HEK293T (cell line): ENCODE measurements around the gene LY9.
"Not testable (repeated sequence)": the region's sequence is repeated elsewhere in the genome, so short reads cannot be mapped to it uniquely, and the experiment has no call there.

ENCODE experiments used
- CTCF ChIA-PET: fragments of 350-600 bp; formaldehyde crosslinking; extraction: SDS; loops from one replicate; lab custom pipeline; 2021; ENCODE audit warnings: antibody characterized with exemption, inconsistent platforms; lab: Yijun Ruan, JAX
- POLR2A ChIA-PET: fragments of 350-600 bp; formaldehyde crosslinking; extraction: SDS; loops from one replicate; lab custom pipeline; 2020; ENCODE audit warnings: antibody characterized with exemption, inconsistent platforms; lab: Yijun Ruan, JAX
- DNase-seq: peaks from one replicate; pipeline ENCODE4 v3.0.0; 2012; ENCODE audit warnings: mixed read lengths; ENCODE audit errors: extremely low spot score
- ARNT ChIP-seq: fragments of 450-650 bp; IDR thresholded peaks from 2 replicates; pipeline ENCODE4 v1.6.1; 2017; ENCODE audit warnings: mild to moderate bottlenecking
- BHLHE40 ChIP-seq: fragments of 450-650 bp; IDR thresholded peaks from 2 replicates; pipeline ENCODE4 v1.6.1; 2016; ENCODE audit warnings: mild to moderate bottlenecking, moderate library complexity, borderline replicate concordance
- CTBP1 ChIP-seq: fragments of 450-650 bp; IDR thresholded peaks from 2 replicates; pipeline ENCODE4 v1.6.1; 2016; ENCODE audit warnings: borderline replicate concordance
- ELF4 ChIP-seq: fragments of 450-650 bp; IDR thresholded peaks from 2 replicates; pipeline ENCODE4 v1.6.1; 2017; ENCODE audit warnings: antibody characterized with exemption
- FOXA1 ChIP-seq: fragments of 450-650 bp; IDR thresholded peaks from 2 replicates; pipeline ENCODE4 v1.6.1; 2016; ENCODE audit warnings: mild to moderate bottlenecking
- FOXK2 ChIP-seq: fragments of 450-650 bp; IDR thresholded peaks from 2 replicates; pipeline ENCODE4 v1.6.1; 2016; ENCODE audit warnings: mild to moderate bottlenecking
- FOXM1 ChIP-seq: fragments of 450-650 bp; IDR thresholded peaks from 2 replicates; pipeline ENCODE4 v1.6.1; 2017; ENCODE audit warnings: mild to moderate bottlenecking, borderline replicate concordance
- HDGF ChIP-seq: fragments of 450-650 bp; IDR thresholded peaks from 2 replicates; pipeline ENCODE4 v1.6.1; 2017; ENCODE audit warnings: antibody characterized with exemption, borderline replicate concordance
- L3MBTL2 ChIP-seq: fragments of 450-650 bp; conservative IDR thresholded peaks from 2 replicates; pipeline ENCODE4 v1.6.1; 2016; ENCODE audit warnings: mild to moderate bottlenecking
- LEF1 ChIP-seq: fragments of 450-650 bp; IDR thresholded peaks from 2 replicates; pipeline ENCODE4 v1.6.1; 2017; ENCODE audit warnings: mild to moderate bottlenecking, borderline replicate concordance
- NFRKB ChIP-seq: fragments of 450-650 bp; IDR thresholded peaks from 2 replicates; pipeline ENCODE4 v1.6.1; 2016; ENCODE audit warnings: mild to moderate bottlenecking, moderate library complexity
- PKNOX1 ChIP-seq: fragments of 450-650 bp; IDR thresholded peaks from 2 replicates; pipeline ENCODE4 v1.6.1; 2016
- SP1 ChIP-seq: fragments of 450-650 bp; IDR thresholded peaks from 2 replicates; pipeline ENCODE4 v1.6.1; 2017
- SUZ12 ChIP-seq: fragments of 450-650 bp; IDR thresholded peaks from 2 replicates; pipeline ENCODE4 v1.6.1; 2016; ENCODE audit warnings: mild to moderate bottlenecking
- TARDBP ChIP-seq: fragments of 450-650 bp; IDR thresholded peaks from 2 replicates; pipeline ENCODE4 v1.6.1; 2016
- ZNF384 ChIP-seq: fragments of 450-650 bp; IDR thresholded peaks from 2 replicates; pipeline ENCODE4 v1.6.1; 2016

LY9 gene

GRCh38 chr1:160874935-160875334 is 79.0 kb downstream of the LY9 start:
- POLR2A ChIA-PET = no interaction called here
- CTCF ChIA-PET = no interaction called here
- no peak for TF ChIP-seq SUZ12
- TF ChIP-seq L3MBTL2 = no peak
- no peak for TF ChIP-seq NFRKB

GRCh38 chr1:160875591-160875990 is 79.6 kb downstream of the LY9 start:
- POLR2A ChIA-PET, DNase-seq, CTCF ChIA-PET: not testable (repeated sequence)

More at GRCh38 chr1:160874935-160875334, 79.0 kb downstream of the LY9 start:
- no peak for DNase-seq

GRCh38 chr1:160876311-160876710 is 80.3 kb downstream of the LY9 start:
- ChIA-PET CTCF (no interaction called here), POLR2A (no interaction called here)
- DNase-seq = no peak
- TF ChIP-seq SUZ12 (no peak), FOXA1 (no peak), TARDBP (no peak), PKNOX1 (no peak), ELF4 (no peak), FOXM1 (no peak), CTBP1 (no peak), BHLHE40 (no peak), LEF1 (no peak), ARNT (no peak), ZNF384 (no peak), SP1 (no peak), L3MBTL2 (no peak), NFRKB (no peak)

GRCh38 chr1:160877221-160877620 is 81.2 kb downstream of the LY9 start:
- DNase-seq = no peak
- ChIA-PET POLR2A (no interaction called here), CTCF (no interaction called here)
- TF ChIP-seq ZNF384 (no peak), L3MBTL2 (no peak), FOXA1 (no peak), LEF1 (no peak), CTBP1 (no peak), HDGF (no peak), BHLHE40 (no peak), FOXK2 (no peak), FOXM1 (no peak), SP1 (no peak), SUZ12 (no peak), TARDBP (no peak), ELF4 (no peak), NFRKB (no peak), ARNT (no peak), PKNOX1 (no peak)
